ENCODE data around the gene EIF3F.

EIF3F gene

GRCh38 chr11:7969756-7970646 lies 17.1 kb upstream of the EIF3F start:
- DNase-seq (ENCODE audit: low spot score): no peak
- TF ChIP-seq CTCF (IDR thresholded peaks at IDR 0.05; ENCODE audit: borderline replicate concordance, control extremely low read depth, extremely low read depth, insufficient read depth, missing control alignments): no peak
- in situ Hi-C loops (cut with MboI; ENCODE audit: low sequenced_read_pairs, unreplicated experiment): no loop called here

- TF ChIP-seq CTCF (IDR thresholded peaks at IDR 0.05; ENCODE audit: borderline replicate concordance, control extremely low read depth, extremely low read depth, insufficient read depth, missing control alignments): no peak
- DNase-seq (ENCODE audit: low spot score): no peak
- in situ Hi-C loops (cut with MboI; ENCODE audit: low sequenced_read_pairs, unreplicated experiment): no loop called here
These were observed 15.3 kb upstream of the EIF3F start for GRCh38 chr11:7971846-7972245.

- in situ Hi-C loops (cut with MboI; ENCODE audit: low sequenced_read_pairs, unreplicated experiment): no loop called here
- TF ChIP-seq CTCF (IDR thresholded peaks at IDR 0.05; ENCODE audit: borderline replicate concordance, control extremely low read depth, extremely low read depth, insufficient read depth, missing control alignments): no peak
- DNase-seq (ENCODE audit: low spot score): no peak
These were observed 14.1 kb upstream of the EIF3F start for GRCh38 chr11:7973011-7973410.

GRCh38 chr11:7974668-7975067 lies 12.5 kb upstream of the EIF3F start:
- in situ Hi-C loops (cut with MboI; ENCODE audit: low sequenced_read_pairs, unreplicated experiment): loop anchor here (25.0 kb wide), 1 partner anchor 462 kb away; the partner anchor contains the start of gene PPFIBP2
- no peak for TF ChIP-seq CTCF (IDR thresholded peaks at IDR 0.05; ENCODE audit: borderline replicate concordance, control extremely low read depth, extremely low read depth, insufficient read depth, missing control alignments)
- no peak for DNase-seq (ENCODE audit: low spot score)

GRCh38 chr11:7977232-7977917 lies 9.8 kb upstream of the EIF3F start:
- TF ChIP-seq CTCF (IDR thresholded peaks at IDR 0.05; ENCODE audit: borderline replicate concordance, control extremely low read depth, extremely low read depth, insufficient read depth, missing control alignments): no peak
- no peak for DNase-seq (ENCODE audit: low spot score)
- in situ Hi-C loops (cut with MboI; ENCODE audit: low sequenced_read_pairs, unreplicated experiment): loop anchor here (25.0 kb wide), 1 partner anchor 465 kb away; the partner anchor contains the start of gene PPFIBP2

GRCh38 chr11:7981619-7982157 lies 5.4 kb upstream of the EIF3F start:
- no peak for TF ChIP-seq CTCF (IDR thresholded peaks at IDR 0.05; ENCODE audit: borderline replicate concordance, control extremely low read depth, extremely low read depth, insufficient read depth, missing control alignments)
- in situ Hi-C loops (cut with MboI; ENCODE audit: low sequenced_read_pairs, unreplicated experiment): loop anchor here (10.0 to 25.0 kb wide), 2 partner anchors 87 to 469 kb away; partner anchors contain the start of gene PPFIBP2
- no peak for DNase-seq (ENCODE audit: low spot score)
